K562 (cell line): Measurements from ENCODE around the gene TDRD3. TPM values are rescaled to one million over a fixed set of nuclear protein-coding genes. Genes with fewer than 3 reads are reported as not detected.

Source experiments
- ATAC-seq: fragments of 200-7000 bp; cut with Tn5 transposase; 3 replicates; pipeline ENCODE4 v1.9.1; 2020; ENCODE audit warnings: moderate library complexity
- BruUV-seq: library from RNA; stranded (reverse); fragments of 400-500 nt; replicated peaks from 2 replicates; lab custom pipeline; 2021; lab: Mats Ljungman, UMichigan
- CTCF ChIA-PET: fragments of 300-600 bp; formaldehyde crosslinking; extraction: SDS; loops from one replicate; lab custom pipeline; 2021; ENCODE audit warnings: low intra/inter-chr PET ratio; lab: Yijun Ruan, JAX
- POLR2A ChIA-PET: fragments of 300-600, 350-650 bp; sonication (Branson Sonifier 250); formaldehyde crosslinking; extraction: SDS; loops from one replicate; lab custom pipeline; 2021; ENCODE audit warnings: antibody characterized with exemption, inconsistent platforms; lab: Yijun Ruan, JAX
- DNase-seq, 4 experiments: peaks; one replicate each; pipeline versions ENCODE4 v3.0.0 to v3.0.0-alpha.2; 2011 to 2018; ENCODE audit warnings: low spot score in 3 of 4, mixed read lengths in 3 of 4; ENCODE audit errors: extremely low read depth in 1 of 4
- FAIRE-seq: peaks from 2 replicates; lab custom pipeline; 2011; peaks lifted over from hg19 to GRCh38; lab: Jason Lieb, UNC
- H2AFZ ChIP-seq: 2 replicates; pipeline ENCODE4 v1.6.0; 2011; ENCODE audit warnings: low read depth, low read length, control low read depth, inconsistent platforms
- H3K27ac ChIP-seq: fragments of 200-600 bp; 3 replicates; pipeline ENCODE4 v1.8.0; 2011; ENCODE audit warnings: low read depth, mild to moderate bottlenecking, control low read depth, inconsistent platforms, low read length, moderate library complexity, mixed read lengths; ENCODE audit errors: extremely low read depth
- H3K27me3 ChIP-seq, 2 experiments: fragments of 300-600 bp in 1 of 2; 2 replicates in 1 of 2; 3 replicates in 1 of 2; pipeline versions ENCODE4 v1.6.0 to v1.8.0; 2011; ENCODE audit warnings: inconsistent platforms in 2 of 2, low read length in 2 of 2, mild to moderate bottlenecking in 1 of 2, mixed read lengths in 1 of 2, moderate library complexity in 1 of 2; ENCODE audit not compliant: control insufficient read depth in 2 of 2, insufficient read depth in 2 of 2
- H3K36me3 ChIP-seq: fragments of 300-600 bp; 3 replicates; pipeline ENCODE4 v1.8.0; 2011; ENCODE audit warnings: mild to moderate bottlenecking, low read length, inconsistent platforms; ENCODE audit not compliant: control insufficient read depth, insufficient read depth
- H3K4me1 ChIP-seq, 2 experiments: fragments of 200-600 bp in 1 of 2; replicated peaks in 1 of 2; 2 replicates in 1 of 2; 3 replicates in 1 of 2; pipeline versions ENCODE4 v1.5.1 to v1.8.0; 2011; ENCODE audit warnings: inconsistent platforms in 2 of 2, low read length in 2 of 2, mild to moderate bottlenecking in 1 of 2, mixed read lengths in 1 of 2, moderate library complexity in 1 of 2; ENCODE audit not compliant: control insufficient read depth in 2 of 2, insufficient read depth in 2 of 2
- H3K4me2 ChIP-seq: 2 replicates; pipeline ENCODE4 v1.6.1; 2011; ENCODE audit warnings: low read length, control low read depth, inconsistent platforms, mixed read lengths; ENCODE audit not compliant: insufficient read depth
- H3K4me3 ChIP-seq: fragments of 200-600 bp; sonication (generic), shearing (Covaris generic); 2 replicates; pipeline ENCODE4 v1.5.1; 2016; ENCODE audit warnings: control low read depth, inconsistent platforms
- H3K79me2 ChIP-seq: fragments of 200-600 bp; 3 replicates; pipeline ENCODE4 v1.8.0; 2011; ENCODE audit warnings: low read length, inconsistent platforms; ENCODE audit not compliant: control insufficient read depth, insufficient read depth
- H3K9ac ChIP-seq, 2 experiments: 2 replicates each; pipeline versions ENCODE4 v1.6.0 to v1.6.1; 2011; ENCODE audit warnings: low read depth in 2 of 2, low read length in 2 of 2, control low read depth in 1 of 2, inconsistent platforms in 1 of 2, mild to moderate bottlenecking in 1 of 2, mixed read lengths in 1 of 2; ENCODE audit not compliant: insufficient read depth in 1 of 2
- H3K9me1 ChIP-seq: one replicate; pipeline ENCODE4 v1.6.0; 2011; ENCODE audit warnings: inconsistent platforms, mild to moderate bottlenecking, low read length, moderate library complexity; ENCODE audit not compliant: control insufficient read depth, insufficient read depth
- H3K9me3 ChIP-seq: replicated peaks from 2 replicates; pipeline ENCODE4 v1.5.1; 2011; ENCODE audit warnings: low read depth, low read length, inconsistent platforms; ENCODE audit not compliant: control insufficient read depth, insufficient read depth
- H4K20me1 ChIP-seq: replicated peaks from 2 replicates; pipeline ENCODE4 v1.6.1; 2011; ENCODE audit warnings: low read length, inconsistent platforms, mixed read lengths; ENCODE audit not compliant: control insufficient read depth, insufficient read depth
- BCOR ChIP-seq: fragments of 450-650 bp; IDR thresholded peaks from 2 replicates; pipeline ENCODE4 v1.6.1; 2016
- CC2D1A ChIP-seq: fragments of 450-650 bp; IDR thresholded peaks from 2 replicates; pipeline ENCODE4 v1.6.1; 2017; ENCODE audit warnings: mild to moderate bottlenecking
- E2F4 ChIP-seq: sonication (generic); formaldehyde crosslinking; IDR thresholded peaks from 2 replicates; pipeline ENCODE4 v1.8.0; 2022; ENCODE audit warnings: mild to moderate bottlenecking, low read depth, missing genetic modification reagents
- FIP1L1 ChIP-seq: fragments of 200-400 bp; formaldehyde crosslinking; IDR thresholded peaks from 2 replicates; pipeline ENCODE4 v1.6.1; 2018; ENCODE audit warnings: mild to moderate bottlenecking, low read depth, low read length; ENCODE audit not compliant: poor library complexity, severe bottlenecking
- ILF3 ChIP-seq: fragments of 450-650 bp; IDR thresholded peaks from 2 replicates; pipeline ENCODE4 v1.6.1; 2018; ENCODE audit warnings: antibody characterized with exemption, mild to moderate bottlenecking, moderate library complexity, borderline replicate concordance
- SAFB ChIP-seq: fragments of 200-400 bp; formaldehyde crosslinking; IDR thresholded peaks from 2 replicates; pipeline ENCODE4 v1.6.1; 2017; ENCODE audit warnings: low read depth, low read length, borderline replicate concordance
- SP2 ChIP-seq: IDR thresholded peaks from 2 replicates; pipeline ENCODE4 v1.6.1; 2011; ENCODE audit warnings: mild to moderate bottlenecking, low read depth, low read length, moderate library complexity; ENCODE audit not compliant: poor library complexity, severe bottlenecking; ENCODE audit errors: extremely low read depth
- ZKSCAN1 ChIP-seq: fragments of 150-350 bp; IDR thresholded peaks from 2 replicates; pipeline ENCODE4 v1.6.1; 2016; ENCODE audit warnings: low read depth, low read length
- ZNF12 ChIP-seq: sonication (generic); formaldehyde crosslinking; IDR thresholded peaks from 2 replicates; pipeline ENCODE4 v1.4.0; 2020; ENCODE audit warnings: mild to moderate bottlenecking, missing genetic modification reagents
- ZNF232 ChIP-seq: sonication (generic); formaldehyde crosslinking; IDR thresholded peaks from 2 replicates; pipeline ENCODE4 v1.8.0; 2022; ENCODE audit warnings: mild to moderate bottlenecking, missing genetic modification reagents
- ZNF444 ChIP-seq: fragments of 250-450 bp; sonication (Bioruptor Pico); IDR thresholded peaks from 2 replicates; pipeline ENCODE4 v1.4.0; 2020; ENCODE audit warnings: mild to moderate bottlenecking, moderate library complexity
- WGBS: fragments of 100-300 bp; shearing (Covaris generic); methylation state at CpG from one replicate; pipeline ENCODE4 v1.1.6; 2016; ENCODE audit warnings: low coverage, mixed read lengths; ENCODE audit not compliant: insufficient coverage; ENCODE audit errors: missing lambda C conversion rate; 5-methylcytosine and 5-hydroxymethylcytosine counted together
- in situ Hi-C: fragments of 300-500 bp; cut with MboI; formaldehyde crosslinking; loops from 4 replicates; pipeline ENCODE4 v1.15.0; 2018; ENCODE audit warnings: inconsistent platforms, mixed read lengths
- intact Hi-C: fragments of 100-400 bp; cut with micrococcal nuclease; formaldehyde crosslinking; loops from 2 replicates; pipeline ENCODE4 v1.14.2; 2022
- polyA plus RNA-seq, 8 experiments: library from polyadenylated mRNA; depleted of rRNA in 4 of 8; stranded (reverse) in 5 of 8; unstranded in 3 of 8; fragments of >200 nt; fragmentation: Nextera tagmentation in 2 of 8; fragmentation: Illumina TruSeq in 1 of 8; extraction: Ambion mirVana in 2 of 8; extraction: Trizol in 1 of 8; gene quantifications; 2 replicates each; pipeline versions ENCODE4 v1.2.1 to v1.2.3, GENCODE V29; 2011 to 2014; ENCODE audit warnings: inconsistent platforms in 1 of 8, missing spikeins in 1 of 8
- total RNA-seq, 7 experiments: library from RNA; depleted of rRNA in 6 of 7; stranded (reverse); fragments of >200 nt in 6 of 7; fragmentation: Illumina TruSeq in 2 of 7; extraction: Trizol in 2 of 7; gene quantifications; 2 replicates each; pipeline versions ENCODE4 v1.2.1 to v1.2.3, GENCODE V29; 2011 to 2021; ENCODE audit warnings: low replicate concordance in 1 of 7
- TF ChIP-seq, protein P1 (sequence below): IDR thresholded peaks from 3 replicates; pipeline ENCODE4 v1.6.1; 2011; ENCODE audit warnings: borderline replicate concordance, mild to moderate bottlenecking, moderate library complexity; ENCODE audit not compliant: insufficient read length; ENCODE audit errors: extremely low read depth
- TF ChIP-seq, protein P2 (sequence below): fragments of 250-450 bp; sonication (Bioruptor Pico); IDR thresholded peaks from 2 replicates; pipeline ENCODE4 v1.4.0; 2020; ENCODE audit warnings: borderline replicate concordance
- TF ChIP-seq, protein P3 (sequence below): IDR thresholded peaks from 2 replicates; pipeline ENCODE4 v1.6.1; 2012; ENCODE audit warnings: low read depth, low read length, improper control_type of control experiment, borderline replicate concordance

The TDRD3 gene
- total and polyA plus RNA-seq, 9 of the 15 experiments (the other 6 are each of a cell fraction or from before 2014, with no cell fraction given), result 3.6 to 16.4 (median 9.5) TPM

GRCh38 chr13:60511637-60512036 is 114.6 kb downstream of the TDRD3 start (continued):
- no peak for TF ChIP-seq BCOR

DNA sequence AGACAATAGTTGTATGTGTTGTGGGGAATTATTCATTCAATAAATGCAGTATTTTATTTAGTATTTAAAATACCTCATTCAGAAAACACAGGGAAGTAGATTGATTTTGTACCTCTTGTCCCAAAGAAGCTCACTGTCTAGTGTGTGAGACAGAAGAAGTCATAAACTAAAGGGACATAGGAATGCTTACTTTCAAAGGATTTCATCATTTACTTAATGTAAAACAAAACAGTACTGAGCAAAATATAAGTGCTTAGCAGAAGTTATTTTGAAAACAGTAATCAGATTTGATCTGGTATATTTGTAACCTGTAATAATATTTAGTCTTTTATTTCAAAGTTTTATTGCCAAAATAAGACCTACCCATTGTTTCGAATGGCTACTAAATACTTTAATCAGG is 117.9 kb downstream of the TDRD3 start:
- Histone ChIP-seq H3K79me2 (no peaks in the 10 kb centered on the region), H3K36me3 (no peaks in the 10 kb centered on the region), H3K27ac (no peak overlapping the region), H3K9me1 (no peaks in the 10 kb centered on the region), H3K9ac (no peak overlapping the region), H3K4me3 (no peak overlapping the region), H4K20me1 (no peaks in the 10 kb centered on the region), H2AFZ (no peak overlapping the region), H3K9me3 (no peaks in the 10 kb centered on the region), H3K4me1 (no peaks in the 10 kb centered on the region), H3K27me3 (no peaks in the 10 kb centered on the region), H3K4me2 (no peak overlapping the region)
- ChIA-PET CTCF (no interaction called here), POLR2A (interaction anchor here (0.7 kb wide), 1 partner anchor 13 kb away, joined by 3 read pairs; no protein-coding TSS in a partner anchor)
- ATAC-seq, result no peak
- 63% methylated on average over 1 of the region's 1 CpG for WGBS
- in situ Hi-C loops, result no loop called here
- intact Hi-C loops, result no loop called here
- no peak for DNase-seq
- no peak for FAIRE-seq
- no TSS peak for BruUV-seq
- TF ChIP-seq ZNF232, result no peak
- no peak for TF ChIP-seq ZKSCAN1
- TF ChIP-seq E2F4 (CRISPR knock-in tag), result no peak
- TF ChIP-seq ZNF12, result no peak
- TF ChIP-seq, protein P1, sequence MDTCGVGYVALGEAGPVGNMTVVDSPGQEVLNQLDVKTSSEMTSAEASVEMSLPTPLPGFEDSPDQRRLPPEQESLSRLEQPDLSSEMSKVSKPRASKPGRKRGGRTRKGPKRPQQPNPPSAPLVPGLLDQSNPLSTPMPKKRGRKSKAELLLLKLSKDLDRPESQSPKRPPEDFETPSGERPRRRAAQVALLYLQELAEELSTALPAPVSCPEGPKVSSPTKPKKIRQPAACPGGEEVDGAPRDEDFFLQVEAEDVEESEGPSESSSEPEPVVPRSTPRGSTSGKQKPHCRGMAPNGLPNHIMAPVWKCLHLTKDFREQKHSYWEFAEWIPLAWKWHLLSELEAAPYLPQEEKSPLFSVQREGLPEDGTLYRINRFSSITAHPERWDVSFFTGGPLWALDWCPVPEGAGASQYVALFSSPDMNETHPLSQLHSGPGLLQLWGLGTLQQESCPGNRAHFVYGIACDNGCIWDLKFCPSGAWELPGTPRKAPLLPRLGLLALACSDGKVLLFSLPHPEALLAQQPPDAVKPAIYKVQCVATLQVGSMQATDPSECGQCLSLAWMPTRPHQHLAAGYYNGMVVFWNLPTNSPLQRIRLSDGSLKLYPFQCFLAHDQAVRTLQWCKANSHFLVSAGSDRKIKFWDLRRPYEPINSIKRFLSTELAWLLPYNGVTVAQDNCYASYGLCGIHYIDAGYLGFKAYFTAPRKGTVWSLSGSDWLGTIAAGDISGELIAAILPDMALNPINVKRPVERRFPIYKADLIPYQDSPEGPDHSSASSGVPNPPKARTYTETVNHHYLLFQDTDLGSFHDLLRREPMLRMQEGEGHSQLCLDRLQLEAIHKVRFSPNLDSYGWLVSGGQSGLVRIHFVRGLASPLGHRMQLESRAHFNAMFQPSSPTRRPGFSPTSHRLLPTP, result no peak
- no peak for TF ChIP-seq FIP1L1
- TF ChIP-seq, protein P2, sequence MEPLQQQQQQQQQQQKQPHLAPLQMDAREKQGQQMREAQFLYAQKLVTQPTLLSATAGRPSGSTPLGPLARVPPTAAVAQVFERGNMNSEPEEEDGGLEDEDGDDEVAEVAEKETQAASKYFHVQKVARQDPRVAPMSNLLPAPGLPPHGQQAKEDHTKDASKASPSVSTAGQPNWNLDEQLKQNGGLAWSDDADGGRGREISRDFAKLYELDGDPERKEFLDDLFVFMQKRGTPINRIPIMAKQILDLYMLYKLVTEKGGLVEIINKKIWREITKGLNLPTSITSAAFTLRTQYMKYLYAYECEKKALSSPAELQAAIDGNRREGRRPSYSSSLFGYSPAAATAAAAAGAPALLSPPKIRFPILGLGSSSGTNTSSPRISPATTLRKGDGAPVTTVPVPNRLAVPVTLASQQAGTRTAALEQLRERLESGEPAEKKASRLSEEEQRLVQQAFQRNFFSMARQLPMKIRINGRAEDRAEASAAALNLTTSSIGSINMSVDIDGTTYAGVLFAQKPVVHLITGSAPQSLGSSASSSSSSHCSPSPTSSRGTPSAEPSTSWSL (CRISPR knock-in tag), result no peak
- no peak for TF ChIP-seq SAFB
- TF ChIP-seq SP2, result no peak
- TF ChIP-seq, protein P3, sequence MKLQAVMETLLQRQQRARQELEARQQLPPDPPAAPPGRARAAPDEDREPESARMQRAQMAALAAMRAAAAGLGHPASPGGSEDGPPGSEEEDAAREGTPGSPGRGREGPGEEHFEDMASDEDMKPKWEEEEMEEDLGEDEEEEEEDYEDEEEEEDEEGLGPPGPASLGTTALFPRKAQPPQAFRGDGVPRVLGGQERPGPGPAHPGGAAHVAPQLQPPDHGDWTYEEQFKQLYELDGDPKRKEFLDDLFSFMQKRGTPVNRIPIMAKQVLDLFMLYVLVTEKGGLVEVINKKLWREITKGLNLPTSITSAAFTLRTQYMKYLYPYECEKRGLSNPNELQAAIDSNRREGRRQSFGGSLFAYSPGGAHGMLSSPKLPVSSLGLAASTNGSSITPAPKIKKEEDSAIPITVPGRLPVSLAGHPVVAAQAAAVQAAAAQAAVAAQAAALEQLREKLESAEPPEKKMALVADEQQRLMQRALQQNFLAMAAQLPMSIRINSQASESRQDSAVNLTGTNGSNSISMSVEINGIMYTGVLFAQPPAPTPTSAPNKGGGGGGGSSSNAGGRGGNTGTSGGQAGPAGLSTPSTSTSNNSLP, result no peak
- TF ChIP-seq ZNF444 (CRISPR knock-in tag), result no peak
- no peak for TF ChIP-seq CC2D1A
- no peak for TF ChIP-seq ILF3
